T-helper 1 cell treated with Interleukin-12 subunit alpha and Interleukin-12 subunit beta and Interleukin-4 antibody, amounts not matched to agents 30 ng/mL and 1 ng/mL, for 36 hours (primary cell): ENCODE results near the gene USP3. TPM values are rescaled to one million over a fixed set of nuclear protein-coding genes. Genes with fewer than 3 reads are reported as not detected.

ENCODE experiments used
- intact Hi-C: fragments of 100-400 bp; cut with micrococcal nuclease; formaldehyde crosslinking; loops from one replicate; pipeline ENCODE4 v1.15.1; 2024
- total RNA-seq: library from RNA; stranded (reverse); gene quantifications from 2 replicates; pipeline ENCODE4 v1.2.3, GENCODE V29; 2022

Gene USP3
- total RNA-seq, 1 donor from 2014 or later = 63.5 TPM

DNA sequence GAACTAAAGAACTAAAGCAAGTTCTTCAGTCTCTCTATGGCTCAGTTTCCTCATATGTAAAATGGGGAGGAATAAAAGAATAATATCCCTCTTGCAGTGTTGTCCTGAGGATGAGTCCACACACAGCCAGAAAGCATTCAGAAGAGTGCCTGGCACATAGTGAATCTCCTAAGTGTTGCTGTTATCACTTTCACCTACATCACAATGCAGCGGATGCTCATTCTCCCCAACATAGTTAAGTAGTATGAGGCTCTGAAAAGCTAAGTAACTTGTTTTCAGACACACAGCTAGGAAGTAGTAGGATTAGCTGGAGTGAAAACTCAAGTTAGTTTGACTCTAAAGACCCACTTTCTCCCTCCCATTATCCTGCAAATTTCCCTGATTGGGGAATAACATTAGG lies 9.1 kb upstream of the USP3 start:
- intact Hi-C loops = loop anchor here (1.0 to 5.0 kb wide), 4 partner anchors 8 to 657 kb away; partner anchors contain the start of genes HERC1 and SNX22

DNA sequence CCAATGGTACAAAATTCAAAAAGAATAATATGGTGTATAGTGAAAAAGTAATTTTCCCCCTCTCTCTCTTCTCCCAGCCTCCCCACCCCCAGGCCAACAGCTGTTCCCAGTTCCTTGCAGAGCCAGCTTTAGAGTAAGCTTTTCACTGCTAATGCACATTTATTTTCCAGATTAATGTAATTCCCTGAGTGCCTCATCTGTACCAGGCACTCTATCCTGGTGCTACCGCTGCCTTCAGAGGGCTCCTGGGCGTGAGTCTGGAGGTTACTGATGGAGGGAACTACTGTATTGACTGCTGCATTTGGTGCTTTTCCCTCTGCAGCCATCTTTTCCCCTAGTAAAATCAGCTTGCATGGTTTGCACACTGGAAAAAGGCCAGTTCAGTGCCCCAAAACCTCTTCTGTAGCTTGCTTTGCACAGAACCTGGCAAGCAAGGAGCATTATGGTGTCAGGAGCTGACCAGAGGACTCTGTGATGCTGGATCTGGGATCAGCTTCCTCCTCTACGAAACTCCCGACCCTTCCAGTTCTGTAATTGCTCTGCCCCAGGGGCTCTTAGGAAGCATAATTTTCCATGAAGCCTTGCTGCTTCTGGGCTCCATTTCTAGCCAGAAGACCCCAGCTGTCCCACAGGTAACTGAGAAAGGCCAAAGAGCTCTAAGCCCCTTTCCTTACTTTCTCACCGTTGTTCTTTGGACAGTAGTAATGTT lies 8.5 kb upstream of the USP3 start:
- intact Hi-C loops = loop anchor here (1.0 to 5.0 kb wide), 4 partner anchors 7 to 656 kb away; partner anchors contain the start of genes HERC1 and SNX22

- intact Hi-C loops = loop anchor here (1.0 to 5.0 kb wide), 5 partner anchors 11 to 654 kb away; partner anchors contain the start of genes HERC1 and SNX22
These were observed 6.5 kb upstream of the USP3 start for GRCh38 chr15:63497642-63498467.

DNA sequence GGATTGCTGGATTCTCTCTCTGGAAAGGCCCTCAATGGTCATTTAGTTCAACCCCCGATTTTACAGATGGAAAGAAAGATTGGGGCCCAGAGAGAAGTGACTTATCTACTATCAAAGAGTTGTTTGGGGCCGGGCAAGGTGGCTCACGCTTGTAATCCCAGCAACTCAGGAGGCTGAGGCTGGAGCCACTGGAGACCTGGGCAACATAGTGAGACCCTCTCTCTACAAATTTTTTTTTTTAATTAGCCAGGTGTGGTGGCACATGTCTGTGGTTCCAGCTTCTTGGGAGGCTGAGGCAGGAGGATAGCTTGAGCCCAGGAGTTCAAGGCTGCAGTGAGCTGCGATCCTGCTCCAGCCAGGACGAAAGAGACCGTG lies 5.2 kb upstream of the USP3 start:
- intact Hi-C loops = loop anchor here (5.0 kb wide), 3 partner anchors 333 to 653 kb away; partner anchors contain the start of genes HERC1 and SNX22

DNA sequence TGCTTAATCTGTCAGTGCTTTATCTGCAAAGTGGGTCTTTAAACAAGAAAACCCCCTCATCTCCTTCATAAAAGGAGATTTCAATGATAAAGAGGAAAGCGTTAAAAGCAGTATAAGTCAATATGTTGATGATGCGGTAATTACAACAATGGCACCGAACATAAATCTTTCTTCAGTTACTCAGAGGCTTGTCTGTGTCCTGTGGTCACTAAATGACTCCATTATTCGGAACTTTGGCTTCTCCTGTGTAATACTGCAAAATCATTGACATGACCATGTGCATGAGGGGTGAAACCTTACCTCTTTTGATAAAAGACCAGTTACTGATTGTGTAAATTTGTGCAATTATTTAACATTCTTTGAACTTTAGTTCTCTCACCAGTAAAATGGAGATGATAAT lies 4.8 kb upstream of the USP3 start:
- intact Hi-C loops = loop anchor here (5.0 to 10.0 kb wide), 4 partner anchors 333 to 1805 kb away; partner anchors contain the start of genes HERC1, RNU5B-1 and SNX22

DNA sequence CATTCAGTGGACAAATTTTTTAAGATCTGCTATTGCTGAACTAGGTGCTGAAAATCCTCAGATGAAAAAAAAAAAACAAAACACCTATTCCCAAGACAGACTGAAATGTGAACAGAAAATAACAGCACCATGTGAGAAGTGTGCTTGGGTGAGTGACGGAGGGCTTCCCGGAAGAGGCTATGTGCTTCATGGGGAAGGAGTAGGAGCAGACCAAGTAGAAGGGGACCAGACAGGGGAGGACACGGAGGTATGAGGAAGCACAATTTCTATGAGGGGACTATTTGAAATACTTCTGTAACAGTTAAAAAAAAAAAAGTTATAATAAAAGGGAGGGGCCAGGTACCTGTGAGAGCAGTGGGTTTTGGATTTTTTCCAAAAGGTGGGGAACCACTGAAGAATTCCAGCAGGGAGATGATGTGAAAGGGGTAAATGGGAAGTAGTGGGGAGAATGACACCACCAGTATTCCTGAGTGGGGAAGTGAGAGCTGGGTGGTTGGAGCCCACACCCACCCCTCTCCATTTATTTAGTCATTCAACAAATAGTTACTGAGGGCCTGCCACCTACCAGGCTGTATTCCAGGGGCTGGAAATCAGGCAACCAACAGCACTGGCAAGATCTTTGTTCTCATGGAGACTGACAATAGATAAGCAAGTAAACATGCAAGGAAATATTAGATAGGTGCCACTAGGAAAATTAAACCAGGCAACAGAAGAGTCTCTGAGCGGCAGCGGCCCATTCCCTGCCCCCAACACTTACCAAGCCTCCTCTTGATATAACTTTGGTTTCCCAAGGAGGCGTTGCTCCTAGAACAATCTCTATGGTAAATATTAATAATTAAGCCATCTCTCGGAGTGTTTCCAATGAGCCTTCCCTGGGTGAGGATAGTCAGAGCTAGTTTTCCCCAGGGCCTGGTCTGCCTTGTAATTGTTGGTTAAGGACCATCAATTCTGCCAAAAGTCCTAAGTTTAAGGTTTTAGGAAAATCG lies 3.8 kb upstream of the USP3 start:
- intact Hi-C loops = loop anchor here (10.0 kb wide), 1 partner anchor 1804 kb away; the partner anchor contains the start of gene RNU5B-1

GRCh38 chr15:63501256-63502089 lies 2.9 kb upstream of the USP3 start:
- intact Hi-C loops = loop anchor here (10.0 kb wide), 1 partner anchor 1803 kb away; the partner anchor contains the start of gene RNU5B-1

- intact Hi-C loops = loop anchor here (10.0 kb wide), 1 partner anchor 1803 kb away; the partner anchor contains the start of gene RNU5B-1
These were observed 2.1 kb upstream of the USP3 start for GRCh38 chr15:63502137-63502766.

DNA sequence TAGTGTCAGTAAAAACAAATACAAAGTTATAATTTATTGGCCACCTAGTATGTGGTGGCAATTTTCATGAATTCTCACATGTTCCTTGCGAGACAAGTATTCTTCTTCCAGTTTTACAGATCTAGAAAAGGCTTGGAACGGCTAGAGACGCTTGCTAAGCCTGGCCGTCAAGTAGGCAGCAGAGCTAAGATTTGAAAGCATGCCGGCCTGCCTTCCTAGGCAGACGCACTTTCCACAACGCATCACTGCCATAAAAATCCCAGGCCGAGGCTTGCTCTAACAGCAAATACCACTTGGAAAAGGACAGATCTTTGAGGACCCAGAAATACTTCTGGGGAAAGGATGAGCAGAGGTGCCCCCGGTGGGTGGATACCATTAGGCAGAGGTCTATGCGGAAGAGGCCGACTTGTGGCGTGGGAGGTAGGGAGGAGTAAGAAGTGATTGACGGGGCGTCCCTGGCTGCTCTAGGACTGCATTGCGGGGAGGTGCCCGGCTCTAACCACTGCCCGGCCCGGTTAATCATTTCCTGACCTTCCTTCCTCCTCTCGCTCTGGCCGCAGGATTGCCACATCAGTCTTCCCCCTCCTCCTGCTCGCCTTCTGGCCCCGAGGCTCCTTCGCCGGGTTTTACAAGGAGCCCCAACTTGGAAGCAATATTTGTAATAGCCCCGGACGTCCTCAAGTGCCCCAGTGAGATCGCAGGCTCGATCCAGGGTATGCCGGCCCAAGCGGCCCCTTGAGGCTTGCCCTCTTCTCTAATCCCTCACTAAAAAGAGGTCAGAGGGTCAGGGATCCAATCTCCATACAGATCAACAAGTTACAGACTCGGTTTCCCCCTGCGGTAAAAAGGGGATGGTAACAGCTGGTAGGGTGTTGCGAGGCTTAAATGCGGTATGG lies 1.3 kb upstream of the USP3 start:
- intact Hi-C loops = loop anchor here (1.0 to 10.0 kb wide), 2 partner anchors 8 to 1802 kb away; partner anchors contain the start of gene RNU5B-1

DNA sequence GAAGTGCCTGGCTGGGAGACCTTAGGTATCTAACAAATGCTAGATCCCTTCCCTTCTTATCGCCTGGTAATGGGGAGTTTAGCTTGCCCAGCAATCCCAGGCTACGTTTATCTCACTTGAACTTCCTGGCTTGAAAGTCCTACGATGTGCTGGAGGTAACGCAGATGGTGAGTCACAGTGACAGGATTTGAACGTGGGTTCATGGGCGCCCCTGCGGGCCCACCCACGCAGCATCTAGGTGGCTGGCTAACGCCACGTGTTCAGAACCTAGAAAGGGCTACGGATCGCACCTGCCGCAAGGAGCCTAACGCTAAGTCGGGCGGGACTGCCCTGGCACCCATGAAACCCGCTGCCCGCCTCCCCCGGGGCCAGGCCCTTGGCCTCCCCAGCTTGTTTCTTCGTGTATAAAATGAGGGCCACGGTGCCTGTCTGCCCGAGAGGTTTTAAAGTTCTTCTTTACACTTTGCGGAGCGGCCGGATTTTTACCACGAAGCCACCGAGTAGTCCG lies 600 bp upstream of the USP3 start:
- intact Hi-C loops = loop anchor here (1.0 to 10.0 kb wide), 8 partner anchors 8 to 1801 kb away; partner anchors contain the start of genes APH1B, CIAO2A, LACTB and RAB8B

GRCh38 chr15:63504979-63505841 lies 817 bp downstream of the USP3 start:
- intact Hi-C loops = loop anchor here (1.0 to 10.0 kb wide), 7 partner anchors 26 to 1800 kb away; partner anchors contain the start of genes APH1B, CIAO2A, LACTB and RAB8B

GRCh38 chr15:63505842-63506222 lies 1.4 kb downstream of the USP3 start:
- intact Hi-C loops = loop anchor here (1.0 to 10.0 kb wide), 6 partner anchors 19 to 1799 kb away; partner anchors contain the start of genes APH1B, CIAO2A, LACTB and RNU5B-1

GRCh38 chr15:63506537-63507035 lies 2.2 kb downstream of the USP3 start:
- intact Hi-C loops = loop anchor here (1.0 to 10.0 kb wide), 3 partner anchors 19 to 1798 kb away; partner anchors contain the start of gene RNU5B-1

DNA sequence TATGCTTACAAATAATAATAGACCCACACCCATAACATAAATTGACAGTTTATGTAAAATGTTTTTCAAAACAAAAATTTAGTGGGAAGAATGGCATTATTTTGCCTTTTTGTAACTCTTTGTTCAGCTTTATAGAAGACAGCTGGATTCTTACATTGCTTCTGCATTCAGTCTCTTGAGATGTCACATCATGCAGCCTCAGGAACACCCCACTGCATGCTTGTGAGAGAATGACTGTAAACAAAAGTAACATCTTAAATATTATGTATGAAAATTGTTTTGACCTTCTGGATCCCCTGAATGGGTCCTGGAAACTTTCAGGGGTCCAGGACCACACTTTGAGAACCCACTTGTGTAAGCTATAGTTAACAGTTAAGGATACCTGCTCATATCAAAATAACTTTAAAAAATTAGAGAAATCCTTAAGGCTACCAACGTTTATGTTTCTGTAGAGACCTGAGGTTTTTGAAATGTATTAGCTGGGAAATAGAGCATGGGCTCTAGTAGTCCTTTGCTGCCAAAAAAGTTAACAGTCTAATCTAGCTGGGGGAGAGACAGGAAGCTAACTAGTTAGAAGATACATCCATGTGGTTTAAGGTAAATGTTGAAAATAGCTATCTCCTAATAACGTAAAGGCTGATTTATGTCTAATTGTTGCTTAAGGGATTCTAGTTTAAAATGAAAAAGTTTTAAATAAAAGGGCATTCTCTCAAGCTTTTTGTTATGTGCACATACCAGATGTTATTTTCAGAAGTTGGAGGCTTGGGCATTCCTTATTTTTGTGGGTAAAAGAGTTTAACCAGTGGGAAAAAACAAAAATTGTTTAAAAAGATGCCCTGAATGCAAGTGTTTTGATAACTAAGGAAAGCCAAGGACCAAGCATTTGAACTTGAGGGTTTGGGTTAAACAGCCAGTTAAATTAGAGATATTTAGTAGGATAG lies 3.8 kb downstream of the USP3 start:
- intact Hi-C loops = loop anchor here (10.0 kb wide), 1 partner anchor 1797 kb away; the partner anchor contains the start of gene RNU5B-1
